CD4-positive, alpha-beta T cell treated with Interleukin-6 for 4 hours (primary cell): ENCODE results near the gene KCNB1.
"Not testable (repeated sequence)": the region's sequence is repeated elsewhere in the genome, so short reads cannot be mapped to it uniquely, and the experiment has no call there.

ENCODE experiments used
- DNase-seq: peaks from one replicate; pipeline ENCODE4 v3.0.0-alpha.2; 2020; ENCODE audit warnings: mixed read lengths

KCNB1 gene

DNA sequence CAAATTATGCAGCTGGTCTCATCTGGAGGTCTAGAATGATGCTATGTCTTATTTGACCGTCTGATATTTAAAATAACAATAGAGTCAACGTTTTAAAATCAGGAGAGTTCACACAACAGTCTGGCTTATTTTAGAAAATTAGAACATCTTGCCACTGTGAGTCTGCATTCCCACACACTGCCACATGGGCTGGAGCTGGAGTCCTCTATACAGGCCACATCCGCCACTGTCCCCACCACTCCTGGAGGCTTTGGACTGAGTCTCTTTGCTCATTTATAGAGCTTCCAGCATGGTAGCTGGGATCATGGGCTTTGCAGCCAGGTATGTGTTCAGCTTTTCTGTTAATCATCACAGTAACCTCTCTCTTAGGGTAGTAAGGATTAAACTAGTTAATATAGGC, 135.8 kb downstream of the KCNB1 start:
- no peak for DNase-seq

DNA sequence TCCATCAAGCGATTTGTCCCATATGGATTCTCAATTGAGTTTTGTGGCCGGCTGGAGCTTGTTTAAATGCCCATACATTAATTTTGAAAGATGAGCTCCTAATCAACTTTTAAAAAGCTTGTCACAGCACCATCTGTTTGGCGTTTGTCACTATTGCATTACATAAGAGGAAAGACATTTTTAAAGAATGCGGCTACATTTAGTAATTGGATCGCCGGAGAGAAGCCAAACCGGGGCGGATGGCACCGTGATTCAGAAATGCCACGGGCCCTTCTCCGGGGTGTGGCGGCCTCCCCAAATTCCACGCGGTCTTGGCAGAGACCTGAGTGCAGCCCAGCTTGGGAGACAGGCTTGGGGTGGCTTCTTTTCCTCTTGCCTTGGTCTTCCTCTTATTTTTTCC, 136.9 kb downstream of the KCNB1 start:
- no peak for DNase-seq

DNA sequence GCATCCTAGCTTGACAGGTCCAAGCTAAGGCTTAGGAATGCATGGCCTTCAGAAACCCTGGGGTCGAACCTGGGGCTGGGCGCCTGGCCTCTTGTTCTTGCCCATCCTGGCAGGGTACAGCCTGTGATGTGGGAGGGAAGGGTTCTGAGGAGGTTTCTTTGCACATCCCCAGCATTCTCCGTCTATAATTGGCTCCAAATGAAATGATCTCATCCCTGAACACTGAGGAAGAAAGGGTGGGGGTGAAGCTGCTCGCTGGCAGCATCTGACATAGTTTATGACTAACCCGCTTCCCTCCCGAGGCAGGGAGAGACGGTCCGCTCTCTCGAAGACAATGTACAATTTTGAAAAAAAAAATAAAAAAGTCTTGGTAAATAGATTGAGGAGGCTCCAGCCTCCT, 137.5 kb downstream of the KCNB1 start:
- DNase-seq: no peak

DNA sequence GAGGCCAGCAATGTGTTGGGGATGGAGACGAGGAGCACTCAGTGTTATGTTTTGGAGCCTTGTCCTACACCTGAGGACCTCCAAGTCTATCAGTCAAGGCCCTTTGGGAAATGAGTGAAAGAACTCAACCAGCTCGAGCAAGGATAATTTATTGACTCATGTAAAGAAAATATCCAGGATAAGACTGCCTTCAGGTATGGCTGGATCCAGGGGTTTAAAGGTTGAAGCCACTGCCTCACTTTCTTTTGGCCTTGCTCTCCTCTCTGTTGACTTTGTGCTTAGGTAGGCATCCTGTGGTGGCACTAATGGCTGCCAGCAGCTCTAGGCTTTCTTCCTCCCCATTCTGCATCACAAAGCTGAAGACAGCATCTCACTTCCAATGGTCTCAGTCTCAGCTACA, 138.3 kb downstream of the KCNB1 start:
- no peak for DNase-seq

DNA sequence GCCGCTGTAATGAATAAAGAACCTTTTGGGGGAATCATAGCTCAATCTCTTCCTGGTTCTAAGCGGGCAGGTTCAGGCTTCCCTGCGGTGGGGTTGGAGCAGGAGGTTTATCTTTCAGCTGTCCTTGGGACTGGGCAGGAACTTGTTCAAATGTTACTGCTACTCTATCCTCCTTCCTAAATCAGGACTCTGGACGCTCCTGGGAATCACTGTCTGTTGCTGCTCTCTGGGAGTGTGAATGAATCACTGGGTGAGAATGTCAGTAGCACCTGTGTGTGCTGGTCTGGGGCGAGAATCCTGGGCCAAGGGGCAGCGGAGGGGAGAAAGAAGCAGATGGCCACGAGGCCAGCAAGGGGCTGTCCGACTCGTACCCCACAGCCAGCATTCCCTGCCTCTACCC, 139.2 kb downstream of the KCNB1 start:
- DNase-seq: no peak

DNA sequence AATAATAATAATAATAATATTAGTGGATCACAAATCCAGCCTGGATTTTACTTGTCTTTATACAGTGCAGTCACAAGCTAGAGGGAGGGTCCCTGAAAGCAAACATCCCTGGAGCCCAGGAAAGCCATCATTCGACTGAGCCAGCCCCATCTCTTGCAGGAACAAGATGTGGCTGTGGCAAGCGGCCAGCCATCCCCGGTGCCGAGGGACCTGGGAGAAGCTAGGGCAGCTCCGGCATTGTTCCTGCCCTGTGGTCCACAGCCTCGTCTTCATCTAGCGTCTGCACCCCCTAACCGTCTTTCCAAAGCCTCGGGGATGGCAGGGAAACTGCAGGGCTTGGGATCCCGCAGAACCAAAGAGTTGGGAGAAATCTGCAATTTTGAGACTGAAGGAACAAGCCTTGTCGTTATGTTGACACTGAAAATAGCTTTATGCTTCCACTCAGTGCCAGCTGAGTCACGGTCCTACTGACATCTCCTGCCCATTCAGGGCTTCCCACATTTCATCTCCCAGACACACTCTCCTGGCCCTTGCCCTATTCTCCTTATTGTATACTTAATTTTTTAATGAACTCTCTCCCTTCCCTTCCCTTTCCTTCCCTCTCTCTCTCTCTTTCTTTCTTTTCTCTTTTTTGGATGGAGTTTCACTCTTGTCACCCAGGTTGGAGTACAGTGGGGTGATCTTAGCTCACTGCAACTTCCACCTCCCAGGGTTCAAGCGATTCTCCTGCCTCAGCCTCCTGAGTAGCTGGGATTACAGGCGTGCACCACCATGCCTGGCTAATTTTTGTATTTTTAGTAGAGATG, 142.1 kb downstream of the KCNB1 start:
- DNase-seq: no peak

DNA sequence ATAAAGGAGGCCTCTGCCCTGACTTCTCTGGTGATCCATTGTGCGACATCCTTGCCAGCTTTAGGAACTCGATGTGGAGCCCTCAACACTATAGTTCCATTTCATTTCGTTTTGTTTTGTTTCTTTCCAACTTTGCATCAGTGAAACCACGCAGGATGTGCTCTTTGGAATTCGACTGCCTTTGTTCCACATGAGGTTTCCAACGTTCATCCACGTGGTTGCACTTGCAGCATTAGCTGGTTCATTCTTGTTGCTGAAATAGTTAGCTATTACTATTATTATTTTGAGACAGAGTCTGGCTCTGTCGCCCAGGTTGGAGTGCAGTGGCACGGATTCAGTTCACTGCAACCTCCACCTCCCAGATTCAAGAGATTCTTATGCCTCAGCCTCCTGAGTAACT, 143.3 kb downstream of the KCNB1 start:
- DNase-seq: no peak

DNA sequence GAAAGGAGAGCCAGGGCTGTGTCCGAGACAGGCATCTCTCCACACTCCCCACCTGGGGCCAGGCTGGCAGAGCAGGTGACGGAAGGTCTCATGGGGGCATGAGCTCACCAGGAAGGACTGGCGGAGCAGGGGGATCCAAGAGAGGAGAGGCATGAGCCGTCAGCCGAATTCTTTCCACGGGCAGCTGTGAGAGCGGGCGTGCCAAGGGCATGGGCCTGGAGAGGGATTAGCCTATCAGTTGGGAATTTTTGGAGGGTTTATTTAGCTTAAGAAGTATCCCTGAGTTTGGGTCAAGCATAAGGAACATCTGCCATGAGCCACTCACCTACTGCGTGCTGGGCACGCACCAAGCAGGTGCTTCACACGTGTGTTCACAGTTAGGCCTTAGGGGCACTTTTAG, 144.4 kb downstream of the KCNB1 start:
- no peak for DNase-seq

DNA sequence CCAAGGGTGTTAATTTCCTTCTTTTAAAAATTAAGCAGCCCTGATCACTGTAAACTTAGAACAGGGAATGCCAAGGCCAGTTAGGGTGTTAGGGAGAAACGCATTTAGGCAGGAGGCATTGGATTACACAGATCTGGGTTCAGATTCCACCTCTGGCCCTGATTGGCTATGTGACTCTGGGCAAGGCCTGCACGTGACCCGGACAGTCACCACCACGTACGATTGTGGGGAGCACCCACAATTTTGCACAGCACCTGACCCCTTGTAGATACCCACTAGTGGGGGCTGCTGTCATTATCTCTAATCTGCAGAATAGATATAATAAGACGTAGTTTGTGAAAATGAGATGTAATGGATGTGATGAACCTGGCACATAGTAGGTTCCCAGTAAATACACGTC, 145.1 kb downstream of the KCNB1 start:
- DNase-seq: no peak

DNA sequence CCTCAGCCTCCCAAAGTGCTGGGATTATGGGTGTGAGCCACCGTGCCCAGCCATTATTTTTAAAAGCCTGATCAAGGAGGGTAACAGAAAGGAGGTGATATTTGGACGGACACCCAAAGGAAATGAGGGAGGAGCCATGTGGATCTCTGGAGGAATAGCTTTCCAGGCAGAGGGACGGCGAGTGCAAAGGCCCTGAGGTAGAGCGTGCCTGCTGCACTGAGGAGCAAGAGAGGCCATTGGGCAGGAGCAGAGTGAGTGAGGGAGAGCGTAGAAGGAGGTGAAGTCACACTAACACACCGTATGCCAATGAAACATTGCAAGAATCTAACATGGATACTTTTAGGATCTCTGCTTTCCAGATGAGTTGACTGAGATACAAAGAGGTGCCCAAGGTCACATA, 145.7 kb downstream of the KCNB1 start:
- no peak for DNase-seq

DNA sequence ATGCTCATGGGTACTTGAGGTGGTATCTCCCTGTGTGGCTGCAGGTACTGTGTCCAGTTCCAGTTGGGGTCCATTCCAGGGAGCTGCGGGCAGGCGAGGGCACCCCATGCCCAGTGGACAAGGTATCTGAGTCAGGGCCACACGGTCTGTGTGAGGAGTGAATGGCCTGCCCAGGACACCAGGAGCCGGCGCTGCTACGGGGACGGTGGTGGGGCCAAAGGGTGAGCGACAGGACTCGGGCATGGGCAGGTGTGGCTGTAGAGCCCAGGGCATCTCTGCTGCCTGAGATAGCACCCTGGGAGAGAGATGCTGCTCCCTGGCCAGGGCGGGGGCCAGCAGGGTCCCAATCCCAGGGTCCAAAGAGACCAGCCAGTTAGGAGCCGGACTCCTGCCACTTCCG, 147.0 kb downstream of the KCNB1 start:
- no peak for DNase-seq

DNA sequence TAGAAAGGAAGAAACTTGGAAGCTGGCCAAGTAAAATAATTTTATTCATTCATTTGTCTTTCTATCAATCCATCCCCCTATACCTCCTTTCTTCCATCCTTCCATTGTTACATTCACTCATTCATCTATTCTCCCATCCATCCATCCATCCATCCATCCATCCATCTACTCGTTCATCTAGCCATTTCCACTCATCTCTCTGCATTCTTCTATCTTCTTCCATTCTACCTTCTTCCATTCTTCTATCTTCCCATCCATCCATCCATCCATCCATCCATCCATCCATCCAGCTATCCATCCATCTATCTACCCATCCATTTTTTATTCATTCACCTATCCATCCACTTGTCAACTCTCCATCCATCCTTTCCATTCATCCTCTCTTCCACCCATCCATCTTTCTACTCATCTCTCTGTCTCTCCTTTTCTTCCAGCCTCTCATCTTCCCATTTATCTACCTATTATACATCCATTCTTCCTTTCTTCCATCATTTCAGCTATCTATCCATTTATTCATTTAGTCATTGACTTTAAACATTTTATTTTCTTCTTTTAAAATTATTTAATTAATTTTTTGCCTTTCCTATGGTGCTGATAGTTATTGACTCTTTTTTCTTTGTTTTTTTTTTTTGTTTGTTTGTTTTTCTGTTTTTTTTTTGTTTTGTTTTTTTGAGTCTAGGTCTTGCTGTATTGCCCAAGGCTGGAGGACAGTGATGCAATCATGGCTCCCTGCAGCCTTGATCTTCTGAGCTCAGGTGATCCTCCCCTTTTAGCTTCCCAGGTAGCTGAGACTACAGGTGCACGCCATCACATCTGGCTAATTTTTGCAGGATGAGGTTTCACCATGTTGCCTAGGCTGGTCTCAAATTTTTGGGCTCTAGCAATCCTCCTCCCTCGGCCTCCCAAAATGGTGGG, 151.5 kb downstream of the KCNB1 start:
- no peak for DNase-seq

DNA sequence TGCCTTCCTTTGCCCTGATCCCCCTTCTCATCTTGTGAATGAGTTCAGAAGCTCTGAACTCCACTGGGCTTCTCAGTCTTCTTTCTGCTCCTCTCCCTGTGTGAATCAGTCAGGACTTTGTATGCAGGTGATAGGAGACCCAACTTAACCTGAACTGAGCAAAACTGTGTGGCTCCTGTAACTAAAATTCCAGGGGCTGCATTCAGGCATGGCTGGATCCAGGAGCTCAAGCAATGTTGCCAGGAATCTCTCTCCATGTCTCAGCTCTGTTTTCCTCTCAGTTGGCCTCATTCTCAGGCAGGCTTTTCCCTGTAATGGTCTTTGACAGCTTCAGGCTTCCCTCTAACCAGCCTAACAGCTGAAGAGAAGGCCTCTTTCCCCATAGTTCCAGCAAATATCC, 153.7 kb downstream of the KCNB1 start:
- DNase-seq: no peak

DNA sequence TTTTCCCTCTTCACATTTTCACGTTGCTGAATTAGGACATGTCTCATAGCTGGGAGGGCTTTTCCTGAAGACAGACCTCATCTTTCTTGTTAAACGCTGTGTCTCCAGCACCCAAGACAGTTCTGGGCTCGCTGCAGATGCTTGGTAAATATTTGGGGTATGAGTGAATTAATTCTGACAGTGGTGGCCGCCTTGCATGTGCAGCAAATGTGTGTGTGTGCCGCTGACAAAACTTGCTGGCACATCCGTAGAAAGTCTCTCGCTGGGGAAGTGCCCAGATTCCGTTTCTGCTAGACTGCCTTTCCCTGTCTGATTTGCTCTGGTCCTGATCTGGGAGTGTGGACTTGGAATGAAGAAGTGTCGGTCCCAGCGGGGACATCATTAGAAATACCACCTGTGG, 156.4 kb downstream of the KCNB1 start:
- no peak for DNase-seq

DNA sequence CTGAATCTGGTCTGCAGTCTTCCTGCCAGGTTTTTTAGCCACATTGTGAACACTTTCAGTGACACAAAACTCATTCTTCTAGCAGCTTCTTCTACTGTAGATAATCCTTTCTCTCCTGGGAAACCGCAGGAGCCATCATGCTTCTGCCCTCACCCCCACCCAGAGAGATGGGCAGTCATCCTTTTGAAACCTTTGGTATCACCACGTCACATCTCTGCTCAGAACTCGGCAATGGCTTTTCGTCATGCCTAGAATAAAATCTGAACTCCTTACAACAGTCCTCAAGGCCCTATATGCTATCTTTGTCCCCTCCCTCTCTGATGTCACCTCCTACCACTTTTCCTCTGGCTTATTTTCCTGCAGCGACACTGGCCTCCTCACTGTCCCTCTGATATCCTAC, 158.2 kb downstream of the KCNB1 start:
- DNase-seq: no peak

DNA sequence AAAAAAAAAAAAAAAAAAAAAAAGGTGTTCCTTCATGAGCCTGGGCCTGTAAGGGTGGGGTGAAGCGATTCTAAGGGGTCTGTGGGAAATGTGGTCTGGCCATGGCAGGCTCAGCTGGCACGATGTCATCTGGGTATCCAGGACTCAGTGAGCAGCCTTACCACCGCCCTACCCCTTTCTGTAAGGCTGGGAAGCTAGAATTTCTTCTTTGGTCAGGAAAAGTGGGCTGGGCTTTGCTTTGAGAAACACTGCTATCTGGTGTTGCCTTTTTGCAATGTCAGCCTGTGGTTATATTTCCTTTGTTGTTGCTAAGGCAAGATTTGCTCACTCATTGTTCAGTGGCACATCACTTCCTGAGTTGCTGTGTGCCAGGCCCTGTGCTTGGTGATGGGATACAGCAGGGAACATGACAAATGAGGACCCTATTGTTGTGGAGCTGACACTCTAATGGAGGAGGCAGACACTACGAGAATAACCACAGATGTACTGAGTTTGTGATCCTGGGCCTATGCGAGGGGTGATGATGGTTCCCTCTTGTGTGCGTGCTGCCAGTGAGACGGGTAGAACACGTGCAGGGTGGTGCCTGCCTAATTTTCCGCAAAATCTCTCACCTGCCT, 158.7 kb downstream of the KCNB1 start:
- DNase-seq: peak; percentile 24

DNA sequence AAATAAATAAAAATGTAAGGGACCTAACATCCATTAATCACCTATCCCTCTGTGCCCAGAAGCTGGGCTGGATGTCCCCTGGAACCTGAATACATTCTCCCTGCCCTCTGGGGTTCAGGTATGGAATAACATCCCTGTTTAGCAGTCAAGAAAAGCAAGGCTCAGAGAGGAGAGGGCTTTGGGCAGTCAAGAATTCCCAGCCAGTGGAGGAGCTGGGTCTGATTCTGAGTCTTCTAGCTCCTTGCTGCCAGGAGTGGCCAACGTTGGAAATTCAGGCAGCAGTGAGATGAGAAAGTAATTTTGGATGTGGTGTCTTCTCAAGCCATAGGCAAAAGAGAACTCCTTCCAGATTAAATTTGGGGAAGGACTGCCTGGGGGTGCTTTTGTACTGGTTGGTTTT, 162.0 kb downstream of the KCNB1 start:
- DNase-seq: no peak

DNA sequence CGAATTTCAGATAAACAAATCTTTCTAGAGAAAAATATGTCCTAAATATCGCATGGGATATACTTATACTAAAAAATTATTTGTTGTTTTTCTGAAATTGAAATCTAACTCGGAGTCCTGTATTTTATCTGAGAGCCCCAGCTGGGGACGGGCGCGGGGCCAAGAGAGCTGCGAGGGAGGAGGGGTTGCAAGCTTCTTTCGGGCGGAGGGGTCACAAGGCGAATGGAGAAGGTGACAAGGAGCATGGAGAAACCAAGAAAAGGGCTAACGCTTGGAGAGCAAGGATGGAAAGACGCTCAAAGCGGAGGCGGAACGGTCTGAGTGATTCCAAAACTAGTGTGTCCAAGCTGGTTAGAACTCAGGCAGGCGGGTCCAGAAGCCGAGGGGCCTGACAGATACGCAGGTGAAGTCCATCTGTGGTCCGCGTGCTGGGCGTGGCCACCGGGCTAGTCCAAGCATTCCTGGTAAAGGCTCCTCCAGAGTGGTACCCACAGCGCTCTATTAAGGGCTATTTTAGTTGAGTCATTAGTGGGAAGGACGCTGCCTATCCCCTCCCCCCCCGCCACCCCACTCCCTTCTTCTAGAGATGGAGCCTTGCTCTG, 163.2 kb downstream of the KCNB1 start:
- no peak for DNase-seq

DNA sequence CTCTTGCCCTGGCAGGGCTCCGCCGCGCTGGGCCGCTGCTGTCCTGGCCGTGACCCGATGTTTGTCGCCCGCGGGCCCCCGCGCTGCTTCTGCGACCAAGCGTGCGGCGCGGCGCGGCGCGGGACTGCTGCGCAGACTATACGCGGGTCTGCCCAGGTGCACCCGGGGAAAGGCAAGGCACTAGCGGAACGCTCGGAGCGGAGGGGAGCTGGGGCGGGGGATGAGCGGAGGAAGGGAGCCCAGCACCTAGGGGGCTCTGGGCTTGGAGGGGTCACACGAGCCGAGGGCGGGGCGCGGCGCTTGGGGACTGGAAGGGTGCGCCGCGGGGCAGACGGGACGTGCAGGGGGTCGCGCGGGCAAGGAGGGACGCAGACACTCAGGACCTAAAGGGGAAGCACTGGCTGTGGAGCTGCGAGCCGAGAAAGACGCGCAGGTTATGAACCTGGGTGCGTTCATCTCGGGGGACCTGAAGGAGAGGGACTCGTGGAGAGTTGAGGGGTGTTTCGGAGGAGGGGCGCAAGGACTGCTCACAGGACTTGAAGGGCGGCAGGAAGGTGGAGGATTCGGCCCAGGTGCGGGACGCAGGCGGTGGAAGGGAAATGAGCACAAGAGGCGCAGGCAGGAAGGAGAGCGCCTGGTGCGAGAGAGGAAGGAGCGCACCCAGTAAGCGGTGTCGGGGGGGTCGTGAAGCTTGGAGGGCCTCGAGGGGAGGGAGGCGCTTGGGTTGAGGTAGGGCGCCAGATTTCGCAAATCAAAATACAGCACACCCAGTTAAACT, 163.8 kb downstream of the KCNB1 start:
- DNase-seq: peak; percentile 48

DNA sequence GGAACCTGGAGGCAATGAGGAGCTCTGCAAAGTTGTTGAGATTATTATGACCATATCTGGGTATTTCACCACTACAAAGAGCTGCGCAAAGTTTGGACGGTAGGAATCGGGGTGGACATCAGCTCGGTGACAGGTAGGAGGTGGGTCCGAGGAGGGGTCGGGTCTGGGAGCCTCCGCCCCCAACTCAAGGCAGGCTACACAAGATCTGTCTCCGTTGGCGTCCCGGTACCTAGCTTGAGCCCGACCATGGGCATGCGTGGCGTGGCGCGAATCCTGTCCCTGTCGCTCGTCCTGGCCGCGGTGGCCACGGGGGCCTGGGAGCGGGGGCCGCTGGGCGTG, 164.4 kb downstream of the KCNB1 start:
- DNase-seq: no peak

DNA sequence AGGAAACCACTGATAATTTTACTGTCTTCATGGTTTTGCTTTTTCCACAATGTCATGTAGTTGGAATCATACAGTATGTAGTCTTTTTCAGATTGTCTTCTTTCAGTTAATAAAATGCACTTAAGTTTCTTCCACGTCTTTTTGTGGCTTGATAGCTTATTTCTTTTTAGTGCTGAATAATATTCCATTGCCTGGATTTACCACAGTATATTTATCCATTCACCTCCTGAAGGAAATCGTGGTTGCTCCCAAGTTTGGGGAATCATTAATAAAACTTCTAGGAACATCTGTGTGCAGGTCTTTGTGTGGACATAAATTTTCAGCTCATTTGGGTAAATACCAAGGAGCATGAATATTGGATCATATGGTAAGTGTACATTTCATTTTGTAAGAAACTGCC, 165.8 kb downstream of the KCNB1 start:
- no peak for DNase-seq

DNA sequence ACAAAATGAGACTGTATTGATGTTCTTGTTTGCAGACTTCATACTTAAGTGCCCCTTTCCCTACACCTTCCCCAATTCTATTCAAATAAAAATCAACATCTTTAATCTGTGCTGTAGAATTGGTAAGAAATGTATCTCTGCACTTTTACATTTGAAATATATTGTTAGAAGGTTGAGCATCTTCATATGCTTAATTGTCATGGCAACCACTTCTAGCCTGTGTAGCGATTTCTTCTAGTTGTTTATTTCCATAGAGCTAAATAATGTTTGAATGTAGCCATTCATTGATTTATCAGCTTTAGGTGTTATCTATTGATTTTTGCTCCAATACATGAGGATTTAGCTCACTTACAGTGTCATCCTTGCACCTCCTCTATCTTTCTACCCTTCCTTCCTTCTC, 166.9 kb downstream of the KCNB1 start:
- DNase-seq: no peak

DNA sequence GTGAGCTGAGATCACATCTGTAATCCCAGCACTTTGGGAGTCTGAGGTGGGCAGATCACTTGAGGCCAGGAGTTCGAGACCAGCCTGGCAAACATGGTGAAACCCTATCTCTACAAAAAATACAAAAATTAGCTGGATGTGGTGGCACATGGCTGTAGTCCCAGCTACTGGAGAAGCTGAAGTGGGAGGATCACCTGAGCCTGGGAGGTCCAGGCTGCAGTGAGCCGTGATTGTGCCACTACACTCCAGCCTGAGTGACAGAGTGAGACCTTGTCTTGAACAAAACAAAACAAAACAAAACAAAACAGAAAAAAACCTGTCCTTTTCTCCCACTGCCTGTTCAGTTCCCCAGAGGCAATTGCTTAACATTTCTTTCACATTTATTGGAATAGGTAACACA, 168.4 kb downstream of the KCNB1 start:
- DNase-seq: not testable (repeated sequence)
